ENCODE measurements around the gene SNCAIP.
"Not testable (repeated sequence)": the region's sequence is repeated elsewhere in the genome, so short reads cannot be mapped to it uniquely, and the experiment has no call there.

The SNCAIP gene

GRCh38 chr5:122366501-122366900 lies 54.5 kb downstream of the SNCAIP start:
- no peak for DNase-seq

- DNase-seq = no peak
Observed at GRCh38 chr5:122367456-122367855, 55.4 kb downstream of the SNCAIP start.

GRCh38 chr5:122368510-122369251 lies 56.6 kb downstream of the SNCAIP start:
- DNase-seq = no peak

GRCh38 chr5:122369253-122369815 lies 57.3 kb downstream of the SNCAIP start:
- DNase-seq = no peak

- no peak for DNase-seq
Observed at GRCh38 chr5:122371511-122372151, 59.6 kb downstream of the SNCAIP start.

GRCh38 chr5:122374110-122374509 lies 62.1 kb downstream of the SNCAIP start:
- DNase-seq = no peak

GRCh38 chr5:122375801-122376200 lies 63.8 kb downstream of the SNCAIP start:
- no peak for DNase-seq

GRCh38 chr5:122376250-122376649 lies 64.2 kb downstream of the SNCAIP start:
- no peak for DNase-seq

- no peak for DNase-seq
Observed at GRCh38 chr5:122377026-122377425, 65.0 kb downstream of the SNCAIP start.

- DNase-seq = not testable (repeated sequence)
Observed at GRCh38 chr5:122382938-122383337, 70.9 kb downstream of the SNCAIP start.

- no peak for DNase-seq
Observed at GRCh38 chr5:122384739-122385235, 72.8 kb downstream of the SNCAIP start.

- no peak for DNase-seq
Observed at GRCh38 chr5:122385286-122385685, 73.2 kb downstream of the SNCAIP start.

GRCh38 chr5:122385808-122386207 lies 73.8 kb downstream of the SNCAIP start:
- no peak for DNase-seq

- no peak for DNase-seq
Observed at GRCh38 chr5:122390154-122390553, 78.1 kb downstream of the SNCAIP start.

- no peak for DNase-seq
Observed at GRCh38 chr5:122390694-122391093, 78.7 kb downstream of the SNCAIP start.

GRCh38 chr5:122391621-122392020 lies 79.6 kb downstream of the SNCAIP start:
- no peak for DNase-seq

- no peak for DNase-seq
Observed at GRCh38 chr5:122392224-122392623, 80.2 kb downstream of the SNCAIP start.

- DNase-seq = no peak
Observed at GRCh38 chr5:122392824-122393223, 80.8 kb downstream of the SNCAIP start.

GRCh38 chr5:122394284-122394930 lies 82.4 kb downstream of the SNCAIP start:
- no peak for DNase-seq

GRCh38 chr5:122398016-122398415 lies 86.0 kb downstream of the SNCAIP start:
- DNase-seq = no peak

GRCh38 chr5:122400341-122400740 lies 88.3 kb downstream of the SNCAIP start:
- DNase-seq = no peak

- DNase-seq = no peak
Observed at GRCh38 chr5:122400938-122401337, 88.9 kb downstream of the SNCAIP start.

- no peak for DNase-seq
Observed at GRCh38 chr5:122401976-122402725, 90.1 kb downstream of the SNCAIP start.

Measured in CD4-positive, alpha-beta T cell treated with Interleukin-12 subunit alpha and Interleukin-12 subunit beta, for 1 hour (primary cell).